ENCODE results near the gene KDM8.
A peak's percentile ranks its signal among the peaks of the same experiment; 100 is the strongest.

Gene KDM8

DNA sequence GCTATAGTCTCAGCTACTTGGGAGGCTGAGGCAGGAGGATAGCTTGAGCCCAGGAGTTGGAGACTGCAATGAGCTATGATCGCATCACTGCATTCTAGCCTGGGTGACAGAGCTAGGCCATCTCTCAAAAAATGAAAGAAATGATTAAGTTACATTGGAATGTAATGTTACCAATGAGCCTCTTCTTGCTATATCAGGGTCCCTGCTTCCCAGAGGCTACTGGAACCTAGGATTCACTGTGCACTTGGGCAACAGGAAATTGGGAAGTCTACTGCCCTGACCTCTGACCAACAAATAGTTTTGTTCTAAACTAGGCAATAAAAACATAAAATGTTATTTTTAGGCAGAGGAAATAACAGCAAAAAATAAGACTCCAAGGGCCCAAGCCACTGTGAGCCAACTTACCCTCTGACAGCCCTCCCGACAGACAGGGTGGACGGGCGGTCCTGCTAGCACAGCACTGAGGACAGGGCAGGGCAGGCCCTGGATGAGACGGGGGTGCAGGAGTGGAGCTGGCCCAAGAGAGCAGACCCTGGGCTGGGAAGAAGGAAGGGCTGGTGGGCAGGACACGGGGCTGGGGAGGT is 37.7 kb downstream of the KDM8 start:
- no peaks in the 10 kb centered on the region for H3K9me2 ChIP-seq (ENCODE audit: low read depth, low read length)
- H3K9ac ChIP-seq (ENCODE audit: low read length): no peak overlapping the region
- TF ChIP-seq, protein P1, sequence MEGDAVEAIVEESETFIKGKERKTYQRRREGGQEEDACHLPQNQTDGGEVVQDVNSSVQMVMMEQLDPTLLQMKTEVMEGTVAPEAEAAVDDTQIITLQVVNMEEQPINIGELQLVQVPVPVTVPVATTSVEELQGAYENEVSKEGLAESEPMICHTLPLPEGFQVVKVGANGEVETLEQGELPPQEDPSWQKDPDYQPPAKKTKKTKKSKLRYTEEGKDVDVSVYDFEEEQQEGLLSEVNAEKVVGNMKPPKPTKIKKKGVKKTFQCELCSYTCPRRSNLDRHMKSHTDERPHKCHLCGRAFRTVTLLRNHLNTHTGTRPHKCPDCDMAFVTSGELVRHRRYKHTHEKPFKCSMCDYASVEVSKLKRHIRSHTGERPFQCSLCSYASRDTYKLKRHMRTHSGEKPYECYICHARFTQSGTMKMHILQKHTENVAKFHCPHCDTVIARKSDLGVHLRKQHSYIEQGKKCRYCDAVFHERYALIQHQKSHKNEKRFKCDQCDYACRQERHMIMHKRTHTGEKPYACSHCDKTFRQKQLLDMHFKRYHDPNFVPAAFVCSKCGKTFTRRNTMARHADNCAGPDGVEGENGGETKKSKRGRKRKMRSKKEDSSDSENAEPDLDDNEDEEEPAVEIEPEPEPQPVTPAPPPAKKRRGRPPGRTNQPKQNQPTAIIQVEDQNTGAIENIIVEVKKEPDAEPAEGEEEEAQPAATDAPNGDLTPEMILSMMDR (IDR thresholded peaks at IDR 0.05; ENCODE audit: low read length): no peak
- TF ChIP-seq EZH2 (IDR thresholded peaks at IDR 0.05; ENCODE audit: borderline replicate concordance, low read length): no peak
- no peak overlapping the region for H3K4me3 ChIP-seq (ENCODE audit: low read depth, low read length, poor library complexity, severe bottlenecking)
- peaks cover 7% of the 10 kb centered on the region; the same call in 1 of the 2 replicates for H3F3A ChIP-seq (ENCODE audit: insufficient read depth, low read length)
- H3K4me1 ChIP-seq (ENCODE audit: insufficient read depth, low read length, severe bottlenecking): peaks cover 56% of the 10 kb centered on the region
- H3K27ac ChIP-seq (ENCODE audit: low read depth, low read length, poor library complexity, severe bottlenecking): peak overlapping the region; percentile 98
- H3K27me3 ChIP-seq (ENCODE audit: insufficient read depth, low read length): no peaks in the 10 kb centered on the region
- H3K4me2 ChIP-seq (ENCODE audit: low read length): no peak overlapping the region
- H3K36me3 ChIP-seq (ENCODE audit: insufficient read depth, low read length): peaks cover 7% of the 10 kb centered on the region; the same call in 1 of the 2 replicates
- no peaks in the 10 kb centered on the region for H3K79me2 ChIP-seq (ENCODE audit: insufficient read depth, low read length)
- H2AFZ ChIP-seq (ENCODE audit: low read length): no peak overlapping the region
- no peaks in the 10 kb centered on the region for H4K20me1 ChIP-seq (ENCODE audit: insufficient read depth, low read length)
- no peaks in the 10 kb centered on the region for H3K9me3 ChIP-seq (ENCODE audit: low read length)

DNA sequence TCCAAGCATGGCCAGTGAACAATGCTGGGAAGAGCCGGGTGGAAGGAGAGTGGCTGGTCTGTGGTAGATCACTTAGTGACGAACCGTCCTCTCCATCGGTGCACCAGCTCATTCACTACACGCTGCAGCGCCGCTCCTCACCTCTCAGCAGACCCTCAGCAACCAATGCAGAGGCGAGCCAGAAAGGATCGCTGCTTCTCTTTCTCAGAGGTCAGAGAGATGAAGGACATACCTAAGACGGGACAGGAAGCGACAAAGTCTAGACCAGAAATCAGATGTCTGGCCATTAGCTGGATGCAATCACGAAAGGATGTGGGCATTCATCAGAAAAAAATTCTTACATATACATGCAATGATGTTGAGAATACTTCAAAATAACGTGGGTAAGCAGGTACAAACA is 38.3 kb downstream of the KDM8 start:
- Histone ChIP-seq H4K20me1 (ENCODE audit: insufficient read depth, low read length) (no peaks in the 10 kb centered on the region), H3K79me2 (ENCODE audit: insufficient read depth, low read length) (no peaks in the 10 kb centered on the region), H3K4me1 (ENCODE audit: insufficient read depth, low read length, severe bottlenecking) (peaks cover 52% of the 10 kb centered on the region), H3K9me2 (ENCODE audit: low read depth, low read length) (no peaks in the 10 kb centered on the region), H3K9ac (ENCODE audit: low read length) (no peak overlapping the region), H3K36me3 (ENCODE audit: insufficient read depth, low read length) (peaks cover 7% of the 10 kb centered on the region; the same call in 1 of the 2 replicates), H2AFZ (ENCODE audit: low read length) (no peak overlapping the region), H3K27ac (ENCODE audit: low read depth, low read length, poor library complexity, severe bottlenecking) (peak overlapping the region; percentile 98), H3K4me2 (ENCODE audit: low read length) (no peak overlapping the region), H3K9me3 (ENCODE audit: low read length) (no peaks in the 10 kb centered on the region), H3F3A (ENCODE audit: insufficient read depth, low read length) (peaks cover 5% of the 10 kb centered on the region; the same call in 1 of the 2 replicates), H3K4me3 (ENCODE audit: low read depth, low read length, poor library complexity, severe bottlenecking) (no peak overlapping the region), H3K27me3 (ENCODE audit: insufficient read depth, low read length) (no peaks in the 10 kb centered on the region)
- TF ChIP-seq, protein P1 (IDR thresholded peaks at IDR 0.05; ENCODE audit: low read length): no peak
- TF ChIP-seq EZH2 (IDR thresholded peaks at IDR 0.05; ENCODE audit: borderline replicate concordance, low read length): no peak

DNA sequence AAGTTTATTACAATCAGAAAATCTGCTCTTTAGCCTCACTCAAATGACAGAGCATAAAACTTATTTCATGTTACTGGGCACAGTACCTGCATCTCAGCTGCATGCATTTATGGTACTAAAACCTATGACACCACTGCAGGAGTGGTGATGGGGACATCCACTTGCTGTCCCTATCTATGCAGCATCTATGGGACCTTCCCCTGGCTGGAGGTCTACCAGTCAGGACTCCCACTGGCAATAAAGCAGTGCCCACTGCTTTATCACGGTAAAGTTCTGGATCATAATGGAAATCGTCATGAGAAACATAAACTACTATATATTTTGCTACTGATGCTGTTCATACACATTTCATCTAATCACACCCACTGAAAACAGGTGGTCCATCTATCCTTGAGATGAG is 39.1 kb downstream of the KDM8 start:
- peak overlapping the region; percentile 12; the same call in 1 of the 2 replicates for H3K9ac ChIP-seq (ENCODE audit: low read length)
- H2AFZ ChIP-seq (ENCODE audit: low read length): no peak overlapping the region
- H3F3A ChIP-seq (ENCODE audit: insufficient read depth, low read length): no peaks in the 10 kb centered on the region
- TF ChIP-seq, protein P1 (IDR thresholded peaks at IDR 0.05; ENCODE audit: low read length): no peak
- no peak for TF ChIP-seq EZH2 (IDR thresholded peaks at IDR 0.05; ENCODE audit: borderline replicate concordance, low read length)
- H3K36me3 ChIP-seq (ENCODE audit: insufficient read depth, low read length): peaks cover 7% of the 10 kb centered on the region; the same call in 1 of the 2 replicates
- H3K9me2 ChIP-seq (ENCODE audit: low read depth, low read length): no peaks in the 10 kb centered on the region
- no peaks in the 10 kb centered on the region for H3K9me3 ChIP-seq (ENCODE audit: low read length)
- H3K4me2 ChIP-seq (ENCODE audit: low read length): peak overlapping the region; percentile 51
- no peaks in the 10 kb centered on the region for H3K79me2 ChIP-seq (ENCODE audit: insufficient read depth, low read length)
- no peaks in the 10 kb centered on the region for H4K20me1 ChIP-seq (ENCODE audit: insufficient read depth, low read length)
- H3K27ac ChIP-seq (ENCODE audit: low read depth, low read length, poor library complexity, severe bottlenecking): peak overlapping the region; percentile 53
- H3K27me3 ChIP-seq (ENCODE audit: insufficient read depth, low read length): no peaks in the 10 kb centered on the region
- peaks cover 49% of the 10 kb centered on the region for H3K4me1 ChIP-seq (ENCODE audit: insufficient read depth, low read length, severe bottlenecking)
- H3K4me3 ChIP-seq (ENCODE audit: low read depth, low read length, poor library complexity, severe bottlenecking): peak overlapping the region; percentile 32

Measured in OCI-LY1 (cell line).